ENCODE data around the gene SIK3.
"Not testable (repeated sequence)": the region's sequence is repeated elsewhere in the genome, so short reads cannot be mapped to it uniquely, and the experiment has no call there.

Gene SIK3

DNA sequence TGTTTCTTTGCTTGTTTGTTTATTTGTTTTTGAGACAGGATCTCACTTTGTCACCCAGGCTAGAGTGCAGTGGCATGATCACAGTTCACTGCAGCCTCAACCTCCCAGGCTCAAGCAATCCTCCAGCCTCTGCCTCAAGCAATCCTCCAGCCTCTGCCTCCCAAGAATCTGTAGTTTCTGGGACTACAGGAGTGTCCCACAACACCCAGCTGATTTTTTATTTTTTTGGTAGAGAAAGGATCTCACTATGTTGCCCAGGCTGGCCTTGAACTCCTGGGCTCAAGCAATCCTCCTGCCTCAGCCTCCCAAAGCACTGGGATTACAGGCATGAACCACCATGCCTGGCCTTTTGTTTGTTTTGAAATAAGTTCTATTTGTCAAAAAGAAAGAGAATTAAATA, 296.6 kb downstream of the SIK3 start:
- DNase-seq (ENCODE audit: low read depth in 2 of 3, low spot score in 1 of 3): not testable (repeated sequence)

DNA sequence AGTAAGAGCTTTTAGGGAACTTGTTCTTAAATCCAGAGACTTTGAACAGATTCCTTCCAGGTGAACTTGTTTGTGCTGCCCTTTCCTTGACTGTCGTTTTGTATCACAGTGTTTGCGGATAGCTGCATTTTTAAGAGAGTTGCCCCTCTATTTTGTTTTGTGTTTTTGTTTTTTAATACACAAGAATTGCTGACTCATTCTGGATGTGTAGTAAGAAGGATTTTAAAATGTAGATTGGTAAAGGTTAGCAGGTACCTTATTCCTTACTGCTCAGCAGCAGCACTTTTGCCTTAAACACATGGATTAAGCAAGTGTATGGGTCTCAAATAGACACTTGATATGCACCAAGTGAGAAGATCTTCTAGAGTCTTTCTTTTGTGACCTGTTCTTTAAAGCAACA, 297.6 kb downstream of the SIK3 start:
- DNase-seq (ENCODE audit: low read depth in 2 of 3, low spot score in 1 of 3): no peak

DNA sequence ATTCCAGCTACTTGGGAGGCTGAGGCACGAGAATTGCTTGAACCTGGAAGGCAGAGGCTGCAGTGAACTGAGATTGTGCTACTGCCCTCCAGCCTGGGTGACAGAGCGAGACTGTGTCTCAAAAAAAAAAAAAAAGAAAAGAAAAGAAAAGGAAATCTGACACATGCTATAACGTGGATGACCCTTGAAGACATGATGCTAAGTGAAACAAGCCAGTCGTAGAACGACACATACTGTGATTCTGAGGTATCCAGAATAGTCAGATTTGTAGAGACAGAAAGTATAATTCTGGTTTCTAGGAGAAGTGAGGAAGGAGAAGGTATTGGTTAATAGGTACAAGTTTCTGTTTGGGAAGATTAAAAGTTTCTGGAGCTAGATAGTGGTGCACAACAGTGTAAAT, 299.9 kb downstream of the SIK3 start:
- DNase-seq (ENCODE audit: low read depth in 2 of 3, low spot score in 1 of 3): no peak

DNA sequence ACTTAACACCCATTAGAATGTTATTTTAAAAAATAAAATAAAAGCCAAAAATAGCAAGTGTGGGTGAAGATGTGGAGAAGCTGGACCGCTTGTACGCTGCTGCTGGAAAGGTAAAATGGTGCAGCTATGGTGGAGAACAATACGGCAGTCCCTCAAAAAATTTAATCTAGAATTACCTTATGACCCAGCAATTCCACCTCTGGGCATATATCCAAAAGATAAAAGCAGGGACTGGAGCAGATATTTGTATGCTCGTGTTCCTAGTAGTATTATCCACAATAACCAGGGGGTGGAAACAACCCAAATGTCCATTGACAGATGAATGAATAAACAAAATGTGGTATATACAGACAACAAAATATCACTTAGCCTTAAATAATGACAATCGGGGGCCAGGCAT, 300.4 kb downstream of the SIK3 start:
- no peak for DNase-seq (ENCODE audit: low read depth in 2 of 3, low spot score in 1 of 3)

DNA sequence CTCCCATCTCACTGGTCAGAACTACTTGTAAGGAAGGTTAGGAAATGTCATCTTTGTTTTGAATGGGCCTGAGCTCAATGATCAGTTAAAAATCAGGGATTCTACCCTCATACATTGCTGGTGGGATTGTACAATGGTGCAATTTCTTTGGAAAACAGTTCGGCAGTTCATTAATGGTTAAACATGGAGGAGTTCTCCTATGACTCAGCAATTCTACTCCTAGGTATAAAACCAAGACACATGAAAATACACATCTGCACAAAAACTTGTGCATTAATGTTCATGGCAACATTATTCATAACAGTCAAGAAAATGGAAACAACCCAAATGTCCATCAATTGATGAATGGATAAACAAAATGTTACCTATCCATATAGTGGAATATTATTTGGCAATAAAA, 301.7 kb downstream of the SIK3 start:
- DNase-seq (ENCODE audit: low read depth in 2 of 3, low spot score in 1 of 3): no peak

DNA sequence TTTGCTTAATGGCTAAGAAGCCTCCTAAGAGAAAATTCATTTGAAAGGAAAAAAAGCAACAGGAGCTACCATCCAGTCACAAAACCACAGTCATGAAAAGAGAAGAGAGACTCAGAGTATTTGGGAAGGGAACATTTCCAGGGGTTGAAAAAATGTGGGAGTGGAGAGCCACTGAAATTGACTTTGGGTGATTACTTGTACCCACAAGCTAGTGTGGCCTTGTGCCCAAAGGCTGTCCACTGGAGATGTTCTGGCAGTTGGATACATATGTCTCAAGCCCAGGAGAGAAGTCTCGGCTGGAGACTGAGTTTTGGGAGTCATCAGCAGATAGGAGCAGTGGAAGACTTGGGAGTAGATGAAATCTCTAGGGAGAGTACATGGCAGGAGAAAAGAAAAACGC, 303.4 kb downstream of the SIK3 start:
- no peak for DNase-seq (ENCODE audit: low read depth in 2 of 3, low spot score in 1 of 3)

DNA sequence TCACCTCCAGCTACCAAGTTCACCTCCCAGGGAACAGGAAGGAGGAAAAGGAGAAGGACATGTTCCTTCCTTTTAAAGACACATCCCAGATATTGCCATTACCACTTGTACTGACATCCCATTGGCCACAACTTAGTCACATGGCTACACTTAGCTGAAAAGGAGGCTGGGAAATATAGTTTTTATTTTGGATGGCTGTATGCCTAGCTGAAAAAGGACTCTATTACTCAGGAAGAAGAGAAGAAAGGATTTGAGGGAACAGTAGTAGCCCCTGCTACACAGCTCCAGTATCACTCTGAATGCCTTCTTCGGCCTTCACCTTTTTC, 304.5 kb downstream of the SIK3 start:
- no peak for DNase-seq (ENCODE audit: low read depth in 2 of 3, low spot score in 1 of 3)

All from stimulated activated CD4-positive, alpha-beta T cell treated with anti-CD3 and anti-CD28 coated beads, Interleukin-12 subunit alpha, Interleukin-12 subunit beta, amount 100 ng/mL, for 48 hours (primary cell).